Measurements from ENCODE around the gene GCGR.

GCGR gene

DNA sequence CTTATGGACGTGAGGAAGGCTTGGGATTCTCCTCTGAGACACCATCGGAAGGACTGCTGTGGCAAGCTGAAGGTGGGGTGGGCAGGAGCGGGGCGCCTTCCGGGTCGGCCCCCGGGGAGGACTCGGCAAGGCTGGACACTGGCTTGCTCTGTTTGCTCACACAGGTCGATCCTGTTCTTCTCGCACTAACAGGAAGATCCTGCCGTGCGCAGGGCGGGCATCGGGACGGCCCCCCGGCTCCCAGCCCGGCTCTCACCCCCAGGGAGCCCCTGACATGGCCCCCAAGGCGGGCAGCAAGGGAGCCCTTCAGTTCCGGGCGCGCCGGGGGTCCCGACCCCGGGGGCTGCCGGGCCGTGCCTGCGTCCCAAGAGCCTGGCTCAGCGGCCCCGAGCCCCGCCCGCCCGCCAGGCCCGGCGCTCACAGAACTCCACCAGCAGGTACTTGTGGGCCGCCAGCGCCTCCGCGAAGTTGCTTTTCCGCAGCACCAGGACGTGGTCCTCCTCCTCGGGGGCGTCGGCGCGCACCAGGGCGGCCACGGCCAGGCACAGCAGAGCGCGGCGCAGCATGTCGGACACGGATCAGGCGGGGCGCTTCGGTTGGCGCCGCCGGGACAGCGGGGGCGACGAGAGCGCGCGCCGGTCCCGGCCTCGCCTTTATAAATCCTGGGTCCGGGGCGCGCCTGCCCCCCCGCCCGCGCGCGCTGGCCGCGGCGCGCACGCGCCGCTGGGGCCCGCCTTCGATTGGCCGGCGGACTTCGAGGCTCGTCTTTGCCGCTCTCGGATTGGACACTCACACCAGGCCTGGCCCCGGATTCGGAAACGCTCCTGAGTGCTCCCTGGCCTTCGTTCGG, 56.2 kb downstream of the GCGR start, which contains the start of gene P4HB:
Gene P4HB (minus strand): TSS at position 630 of the 850 bp plus-strand sequence. CDS start 64 bp downstream, at position 566.
- Histone ChIP-seq H3K9ac (ENCODE audit: low read depth, low read length) (peak within 1 kb of the TSS; percentile 95), H3K36me3 (ENCODE audit: insufficient read depth, low read length) (peaks cover 37% of the 10 kb centered on the region), H3K9me3 (ENCODE audit: control insufficient read depth, insufficient read depth, low read length) (no peaks in the 10 kb centered on the region), H3K4me1 (ENCODE audit: insufficient read depth, low read length) (0 out of 2 replicates have a peak, but pooled peaks cover 6% of the 10 kb centered on the region)

GRCh38 chr17:81860756-81861568, 57.0 kb downstream of the GCGR start:
- Histone ChIP-seq H3K36me3 (ENCODE audit: insufficient read depth, low read length) (peaks cover 31% of the 10 kb centered on the region), H3K9ac (ENCODE audit: low read depth, low read length) (peak overlapping the region; percentile 95), H3K9me3 (ENCODE audit: control insufficient read depth, insufficient read depth, low read length) (no peaks in the 10 kb centered on the region), H3K4me1 (ENCODE audit: insufficient read depth, low read length) (0 out of 2 replicates have a peak, but pooled peaks cover 6% of the 10 kb centered on the region)

DNA sequence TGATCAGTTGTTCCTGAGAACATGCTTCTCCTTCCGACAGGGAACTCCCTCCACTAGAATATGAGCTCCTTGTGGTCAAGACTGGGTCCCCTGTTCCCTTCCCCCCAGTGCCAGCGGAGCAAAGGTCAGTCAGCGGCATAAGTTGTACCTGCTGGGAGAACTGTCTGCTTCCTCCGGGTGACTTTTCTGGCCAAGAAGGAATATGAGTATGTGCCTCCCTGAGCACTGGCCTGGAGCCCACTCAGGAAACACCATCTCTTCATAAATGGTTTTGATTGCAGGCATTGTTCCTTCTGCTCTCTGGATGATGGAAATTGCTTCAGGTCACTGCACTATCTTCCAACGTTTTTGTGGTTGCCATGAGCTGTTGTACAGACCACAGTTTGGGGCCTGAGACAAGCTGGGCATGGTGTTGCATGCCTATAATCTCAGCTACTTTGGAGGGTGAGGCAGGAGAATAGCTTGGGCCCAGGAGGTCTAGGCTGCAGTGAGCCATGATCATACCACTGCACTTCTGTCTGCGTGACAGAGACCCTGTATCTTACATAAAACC, 59.2 kb downstream of the GCGR start:
- Histone ChIP-seq H3K9ac (ENCODE audit: low read depth, low read length) (no peak overlapping the region), H3K36me3 (ENCODE audit: insufficient read depth, low read length) (peaks cover 22% of the 10 kb centered on the region), H3K4me1 (ENCODE audit: insufficient read depth, low read length) (peaks cover 24% of the 10 kb centered on the region; the same call in 1 of the 2 replicates)

More for the DNA sequence above, 59.2 kb downstream of the GCGR start:
- H3K9me3 ChIP-seq (ENCODE audit: control insufficient read depth, insufficient read depth, low read length), result no peaks in the 10 kb centered on the region
